ENCODE results near the gene RAB22A.
"Not testable (repeated sequence)": the region's sequence is repeated elsewhere in the genome, so short reads cannot be mapped to it uniquely, and the experiment has no call there.

The RAB22A gene

DNA sequence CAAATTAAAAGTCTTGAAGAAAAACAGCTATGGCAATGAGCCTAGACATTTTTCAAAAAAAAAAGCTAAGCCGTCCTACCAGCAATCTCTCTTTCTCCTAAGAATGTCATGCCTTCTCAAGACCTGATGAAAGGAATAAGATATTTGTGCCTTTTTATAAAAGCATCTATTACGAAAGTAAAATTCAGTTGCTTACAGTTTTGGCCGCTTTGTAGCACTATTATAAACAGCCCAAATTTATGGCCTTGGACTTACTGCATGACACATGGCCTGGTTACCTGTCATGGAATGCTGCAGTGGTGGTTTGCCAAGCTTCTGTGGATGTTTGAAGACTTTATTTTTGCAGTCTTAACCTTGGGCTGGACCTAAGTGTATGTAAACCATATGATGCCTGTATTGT is 57.4 kb downstream of the RAB22A start:
- TF ChIP-seq CTCF (conservative IDR thresholded peaks at IDR 0.05; ENCODE audit: control insufficient read depth, insufficient read depth, low read depth, low read length): no peak
- H3K4me3 ChIP-seq (ENCODE audit: control insufficient read depth, low read depth, low read length): no peak overlapping the region
- DNase-seq (ENCODE audit: low read depth): no peak

GRCh38 chr20:58372806-58373205 is 63.3 kb downstream of the RAB22A start:
- no peak for DNase-seq (ENCODE audit: low read depth)
- no peak for TF ChIP-seq CTCF (conservative IDR thresholded peaks at IDR 0.05; ENCODE audit: control insufficient read depth, insufficient read depth, low read depth, low read length)
- no peak overlapping the region for H3K4me3 ChIP-seq (ENCODE audit: control insufficient read depth, low read depth, low read length)

DNA sequence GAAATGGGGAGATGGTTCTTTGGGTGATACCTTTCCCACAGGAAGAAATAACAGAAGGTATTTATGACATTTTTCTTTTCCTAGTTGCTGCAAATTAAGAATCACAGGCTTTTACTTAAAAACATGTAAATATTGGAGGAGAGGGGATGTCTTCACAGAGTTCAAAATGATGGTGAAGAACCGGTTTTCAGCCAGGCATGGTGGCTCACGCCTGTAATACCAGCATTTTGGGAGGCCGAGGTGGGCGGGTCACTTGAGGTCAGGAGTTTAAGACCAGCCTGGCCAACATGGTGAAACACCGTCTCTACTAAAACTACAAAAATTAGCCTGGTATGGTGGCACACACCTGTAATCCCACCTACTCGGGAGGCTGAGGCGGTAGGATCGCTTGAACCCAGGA is 63.8 kb downstream of the RAB22A start:
- not testable (repeated sequence) for H3K4me3 ChIP-seq (ENCODE audit: control insufficient read depth, low read depth, low read length); DNase-seq (ENCODE audit: low read depth)

- DNase-seq (ENCODE audit: low read depth): no peak
- no peak for TF ChIP-seq CTCF (conservative IDR thresholded peaks at IDR 0.05; ENCODE audit: control insufficient read depth, insufficient read depth, low read depth, low read length)
- H3K4me3 ChIP-seq (ENCODE audit: control insufficient read depth, low read depth, low read length): no peak overlapping the region
Observed at GRCh38 chr20:58374027-58374850, 64.7 kb downstream of the RAB22A start.

DNA sequence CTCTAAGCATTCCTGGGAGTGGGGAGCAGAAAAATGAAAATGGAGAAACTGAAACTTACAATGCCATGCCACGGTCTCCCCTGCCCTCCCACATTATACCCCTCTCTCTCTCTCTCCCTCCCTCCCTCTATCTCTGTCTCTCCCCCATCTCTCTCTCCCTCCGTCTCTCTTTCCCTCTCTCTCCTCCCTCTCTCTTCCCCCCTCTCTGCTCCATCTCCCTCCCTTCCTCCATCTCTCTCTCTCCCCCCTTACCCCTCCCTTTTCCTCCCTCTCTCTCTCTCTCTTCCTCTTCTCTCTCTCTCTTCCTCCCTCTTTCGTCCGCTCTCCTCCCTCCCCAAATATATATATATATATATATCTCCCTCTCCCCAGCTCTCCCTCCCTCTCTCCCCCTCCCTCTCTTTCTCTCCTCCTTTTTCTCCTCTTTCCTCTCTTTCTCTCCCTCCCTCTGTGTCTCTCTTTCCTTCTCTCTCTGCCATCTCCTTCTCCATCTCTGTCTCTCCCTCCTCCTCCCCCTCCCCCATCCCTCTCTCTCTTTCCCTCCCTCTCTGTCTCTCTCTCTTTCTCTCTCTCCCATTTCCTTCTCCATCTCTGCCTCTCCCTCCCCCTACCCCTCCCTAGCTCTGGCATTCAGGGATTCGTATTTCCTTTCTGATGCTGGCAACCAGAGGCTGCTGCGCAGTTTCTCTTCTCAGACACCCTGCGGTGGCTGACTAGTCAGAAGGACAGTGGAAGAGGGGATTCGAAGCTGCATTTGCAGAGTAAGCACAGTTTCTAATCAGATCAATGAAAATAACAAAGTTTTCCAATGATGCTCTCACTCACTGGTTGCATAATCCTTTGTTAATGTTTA is 65.6 kb downstream of the RAB22A start:
- TF ChIP-seq CTCF (conservative IDR thresholded peaks at IDR 0.05; ENCODE audit: control insufficient read depth, insufficient read depth, low read depth, low read length): no peak
- no peak for DNase-seq (ENCODE audit: low read depth)
- H3K4me3 ChIP-seq (ENCODE audit: control insufficient read depth, low read depth, low read length): no peak overlapping the region

DNA sequence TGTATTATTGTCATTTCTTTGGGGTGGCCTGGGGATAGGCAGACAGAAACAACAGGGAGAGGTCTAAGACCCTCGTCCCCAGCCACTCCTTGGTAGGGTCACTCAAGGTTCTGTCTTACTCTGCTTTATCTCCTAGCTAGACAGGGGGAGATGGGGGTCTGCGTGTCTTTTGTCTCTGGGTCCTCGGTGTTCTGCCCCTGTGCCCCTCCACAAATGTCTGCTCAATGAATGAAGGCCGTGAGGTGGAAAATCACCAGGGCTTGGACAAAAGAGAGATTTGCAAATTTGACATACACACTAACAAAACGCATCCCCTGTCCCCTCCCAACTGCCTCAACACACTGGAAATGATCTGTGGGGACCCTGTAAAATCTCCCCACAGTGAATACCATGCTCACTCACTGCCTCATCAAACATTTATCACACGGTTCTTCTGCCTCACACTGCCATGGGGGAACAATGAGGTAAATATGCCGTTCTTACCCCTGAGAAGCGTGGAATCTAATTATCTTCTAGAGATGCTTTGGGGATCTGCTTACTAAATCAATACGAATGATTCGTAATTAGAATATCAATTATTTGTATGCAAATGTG is 66.3 kb downstream of the RAB22A start:
- H3K4me3 ChIP-seq (ENCODE audit: control insufficient read depth, low read depth, low read length): no peak overlapping the region
- TF ChIP-seq CTCF (conservative IDR thresholded peaks at IDR 0.05; ENCODE audit: control insufficient read depth, insufficient read depth, low read depth, low read length): no peak
- DNase-seq (ENCODE audit: low read depth): no peak

DNA sequence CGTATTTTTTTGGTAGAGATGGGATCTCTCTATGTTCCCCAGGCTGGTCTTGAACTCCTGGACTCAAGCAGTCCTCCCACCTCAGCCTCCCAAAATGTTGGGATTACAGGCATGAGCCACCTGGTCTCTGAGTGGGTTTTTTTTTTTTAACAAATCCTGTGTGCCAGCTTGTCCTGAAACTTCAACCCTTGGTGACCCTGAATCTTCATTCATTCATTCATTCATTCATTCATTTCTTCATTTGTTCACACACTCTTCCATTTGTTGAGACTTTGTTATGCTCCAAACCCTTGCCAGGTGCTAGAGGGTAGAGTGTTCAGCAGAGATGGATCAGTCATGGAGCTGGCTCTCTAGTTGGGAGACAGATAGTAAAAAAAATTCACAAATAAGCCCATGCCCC is 67.5 kb downstream of the RAB22A start:
- no peak for DNase-seq (ENCODE audit: low read depth)
- H3K4me3 ChIP-seq (ENCODE audit: control insufficient read depth, low read depth, low read length): no peak overlapping the region
- TF ChIP-seq CTCF (conservative IDR thresholded peaks at IDR 0.05; ENCODE audit: control insufficient read depth, insufficient read depth, low read depth, low read length): no peak

Data from fibroblast of mammary gland (primary cell).